GM12878 (cell line): ENCODE data around the gene EVX1. TPM values are rescaled to one million over a fixed set of nuclear protein-coding genes. Genes with fewer than 3 reads are reported as not detected.

ENCODE experiments used
- ATAC-seq: fragments of 200-7000 bp; cut with Tn5 transposase; 3 replicates; pipeline ENCODE4 v1.9.1; 2020; ENCODE audit warnings: mild to moderate bottlenecking, moderate library complexity
- BruUV-seq: library from RNA; stranded (reverse); fragments of 400-500 nt; replicated peaks from 2 replicates; lab custom pipeline; 2021; lab: Mats Ljungman, UMichigan
- CTCF ChIA-PET: fragments of 300-600 bp; sonication (Branson Sonifier 250); formaldehyde crosslinking; extraction: SDS; loops from one replicate; lab custom pipeline; 2021; ENCODE audit warnings: inconsistent platforms; lab: Yijun Ruan, JAX
- POLR2A ChIA-PET: fragments of 350-600 bp; formaldehyde crosslinking; extraction: SDS; loops from one replicate; lab custom pipeline; 2021; ENCODE audit warnings: inconsistent platforms; lab: Charles Lee
- RAD21 ChIA-PET: fragments of 300-600 bp; sonication (Branson Sonifier 250); formaldehyde crosslinking; loops from one replicate; lab custom pipeline; 2023; ENCODE audit warnings: antibody characterized with exemption; ENCODE audit not compliant: unreplicated experiment; lab: Charles Lee
- SMC1A ChIA-PET: fragments of 300-600 bp; sonication (Branson Sonifier 250); formaldehyde crosslinking; loops from one replicate; lab custom pipeline; 2023; ENCODE audit not compliant: unreplicated experiment, uncharacterized antibody; lab: Charles Lee
- DNase-seq: peaks from one replicate; pipeline ENCODE4 v3.0.0-alpha.2; 2011; ENCODE audit warnings: low read depth, low spot score
- FAIRE-seq: peaks from 3 replicates; lab custom pipeline; 2011; peaks lifted over from hg19 to GRCh38; lab: Jason Lieb, UNC
- H2AFZ ChIP-seq: 2 replicates; pipeline ENCODE4 v1.6.0; 2011; ENCODE audit warnings: low read depth, low read length, control low read depth; ENCODE audit not compliant: control insufficient read depth
- H3K27ac ChIP-seq: 2 replicates; pipeline ENCODE4 v1.5.1; 2011; ENCODE audit warnings: control low read depth; ENCODE audit not compliant: control insufficient read depth, insufficient read depth
- H3K27me3 ChIP-seq, 2 experiments: replicated peaks in 1 of 2; 2 replicates each; pipeline versions ENCODE4 v1.6.0 to v1.6.1; 2011; ENCODE audit warnings: low read length in 1 of 2; ENCODE audit not compliant: control insufficient read depth in 2 of 2, insufficient read depth in 2 of 2
- H3K36me3 ChIP-seq, 2 experiments: 2 replicates each; pipeline ENCODE4 v1.5.1; 2011; ENCODE audit warnings: low read length in 1 of 2; ENCODE audit not compliant: control insufficient read depth in 2 of 2, insufficient read depth in 2 of 2
- H3K4me1 ChIP-seq: 2 replicates; pipeline ENCODE4 v1.6.1; 2011; ENCODE audit warnings: mild to moderate bottlenecking, low read length, moderate library complexity, mixed read lengths; ENCODE audit not compliant: control insufficient read depth, insufficient read depth
- H3K4me2 ChIP-seq: 2 replicates; pipeline ENCODE4 v1.6.0; 2011; ENCODE audit warnings: control low read depth; ENCODE audit not compliant: control insufficient read depth, insufficient read depth
- H3K4me3 ChIP-seq: fragments of 200-600 bp; sonication (generic); 2 replicates; pipeline ENCODE4 v1.5.1; 2016
- H3K79me2 ChIP-seq: 2 replicates; pipeline ENCODE4 v1.6.0; 2011; ENCODE audit warnings: low read length; ENCODE audit not compliant: control insufficient read depth, insufficient read depth
- H3K9ac ChIP-seq: 2 replicates; pipeline ENCODE4 v1.8.0; 2011; ENCODE audit warnings: low read length, control low read depth, mixed read lengths; ENCODE audit not compliant: control insufficient read depth, insufficient read depth
- H3K9me3 ChIP-seq: replicated peaks from 3 replicates; pipeline ENCODE4 v1.5.1; 2011; ENCODE audit warnings: mild to moderate bottlenecking, low read length; ENCODE audit not compliant: control insufficient read depth, insufficient read depth
- H4K20me1 ChIP-seq: 2 replicates; pipeline ENCODE4 v1.6.0; 2011; ENCODE audit not compliant: control insufficient read depth, insufficient read depth
- ATF7 ChIP-seq: fragments of 450-650 bp; IDR thresholded peaks from 2 replicates; pipeline ENCODE4 v1.6.1; 2016; ENCODE audit warnings: low read depth, mild to moderate bottlenecking
- FOS ChIP-seq: IDR thresholded peaks from 3 replicates; pipeline ENCODE4 v1.6.1; 2011; ENCODE audit warnings: borderline replicate concordance; ENCODE audit not compliant: insufficient read length; ENCODE audit errors: extremely low read depth
- JUNB ChIP-seq: IDR thresholded peaks from 2 replicates; pipeline ENCODE4 v1.6.1; 2016; ENCODE audit warnings: antibody characterized with exemption, mild to moderate bottlenecking
- SUZ12 ChIP-seq: fragments of 200-600 bp; sonication (generic); IDR thresholded peaks from one replicate; pipeline ENCODE4 v1.6.1; 2018; ENCODE audit warnings: antibody characterized with exemption, mild to moderate bottlenecking; ENCODE audit not compliant: unreplicated experiment
- TCF3 ChIP-seq: IDR thresholded peaks from 2 replicates; pipeline ENCODE4 v1.6.1; 2012; ENCODE audit warnings: low read depth, mild to moderate bottlenecking, low read length, borderline replicate concordance; ENCODE audit not compliant: insufficient read depth
- YY1 ChIP-seq: IDR thresholded peaks from 2 replicates; pipeline ENCODE4 v1.6.1; 2011; ENCODE audit warnings: low read depth, mild to moderate bottlenecking, low read length
- WGBS: methylation state at CpG from one replicate; pipeline ENCODE4 v1.1.6; 2016; ENCODE audit warnings: low lambda C conversion rate; ENCODE audit not compliant: insufficient replicate concordance, insufficient coverage; ENCODE audit errors: missing lambda C conversion rate; 5-methylcytosine and 5-hydroxymethylcytosine counted together
- in situ Hi-C: fragments of 300-500 bp; cut with MboI; formaldehyde crosslinking; loops from 9 replicates; pipeline ENCODE4 v1.14.3; 2018; ENCODE audit warnings: mixed read lengths
- intact Hi-C: fragments of 100-400 bp; cut with micrococcal nuclease; formaldehyde crosslinking; loops from one replicate; pipeline ENCODE4 v1.14.2; 2022; ENCODE audit not compliant: unreplicated experiment
- polyA plus RNA-seq, 11 experiments: library from polyadenylated mRNA; depleted of rRNA in 4 of 11; unstranded in 6 of 11; stranded (reverse) in 5 of 11; fragments of >200 nt; fragmentation: Nextera tagmentation in 4 of 11; fragmentation: Illumina TruSeq in 1 of 11; extraction: Ambion mirVana in 4 of 11; extraction: Trizol in 1 of 11; gene quantifications; 1 replicate in 1 of 11; 2 replicates in 10 of 11; pipeline versions ENCODE4 v1.2.1 to v1.2.3, GENCODE V29; 2011 to 2016; ENCODE audit warnings: inconsistent platforms in 2 of 11, missing spikeins in 2 of 11, low read depth in 1 of 11
- total RNA-seq, 4 experiments: library from RNA; depleted of rRNA in 3 of 4; stranded (reverse); fragments of >200 nt in 3 of 4; fragmentation: Illumina TruSeq in 1 of 4; extraction: Trizol in 1 of 4; gene quantifications; 2 replicates each; pipeline versions ENCODE4 v1.2.1 to v1.2.3, GENCODE V29; 2013 to 2021

Gene EVX1
- total and polyA plus RNA-seq, 10 of the 15 experiments (the other 5 are each of a cell fraction or from before 2014, with no cell fraction given), result not detected

DNA sequence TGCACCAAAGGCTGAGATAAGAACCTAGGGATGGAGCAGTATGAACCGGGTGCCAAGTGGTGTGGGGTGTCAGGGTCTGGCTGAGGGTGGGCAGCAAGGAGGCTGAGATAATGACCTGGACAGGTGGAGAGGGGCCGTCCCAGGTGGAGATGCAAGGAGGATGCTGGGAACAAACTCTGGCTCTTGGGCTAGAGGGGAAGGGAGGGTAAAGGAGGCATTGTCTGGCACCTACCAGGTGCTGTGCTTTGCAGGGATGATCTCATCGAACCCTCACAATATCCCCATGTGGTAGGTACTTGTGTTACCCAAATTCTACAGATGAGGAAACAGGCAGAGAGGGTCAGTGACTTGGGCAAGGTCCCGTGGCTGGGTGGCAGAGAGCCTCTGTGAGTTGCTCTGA is 22.8 kb upstream of the EVX1 start:
- Histone ChIP-seq H3K36me3 (no peaks in the 10 kb centered on the region), H3K79me2 (no peaks in the 10 kb centered on the region), H3K27me3 (peaks cover 3 to 11% of the 10 kb centered on the region in 2 experiments), H3K4me2 (no peak overlapping the region), H4K20me1 (no peaks in the 10 kb centered on the region; the same call in 1 of the 2 replicates), H2AFZ (no peak overlapping the region), H3K4me1 (no peaks in the 10 kb centered on the region)
- intact Hi-C loops, result no loop called here
- POLR2A ChIA-PET, result no interaction called here
- RAD21 ChIA-PET, result no interaction called here
- no TSS peak for BruUV-seq
- in situ Hi-C loops, result no loop called here
- no peak for FAIRE-seq
- DNase-seq, result no peak
- 34% methylated on average over 4 of the region's 4 CpGs for WGBS
- TF ChIP-seq ATF7 (no peak), FOS (no peak), JUNB (no peak), YY1 (no peak)
- TF ChIP-seq, all 136 proteins: peak for 0
- Histone ChIP-seq H3K9ac (no peak overlapping the region), H3K27ac (no peak overlapping the region), H3K9me3 (no peaks in the 10 kb centered on the region), H3K4me3 (no peak overlapping the region)
- CTCF ChIA-PET, result no interaction called here
- SMC1A ChIA-PET, result no interaction called here
- no peak for ATAC-seq

DNA sequence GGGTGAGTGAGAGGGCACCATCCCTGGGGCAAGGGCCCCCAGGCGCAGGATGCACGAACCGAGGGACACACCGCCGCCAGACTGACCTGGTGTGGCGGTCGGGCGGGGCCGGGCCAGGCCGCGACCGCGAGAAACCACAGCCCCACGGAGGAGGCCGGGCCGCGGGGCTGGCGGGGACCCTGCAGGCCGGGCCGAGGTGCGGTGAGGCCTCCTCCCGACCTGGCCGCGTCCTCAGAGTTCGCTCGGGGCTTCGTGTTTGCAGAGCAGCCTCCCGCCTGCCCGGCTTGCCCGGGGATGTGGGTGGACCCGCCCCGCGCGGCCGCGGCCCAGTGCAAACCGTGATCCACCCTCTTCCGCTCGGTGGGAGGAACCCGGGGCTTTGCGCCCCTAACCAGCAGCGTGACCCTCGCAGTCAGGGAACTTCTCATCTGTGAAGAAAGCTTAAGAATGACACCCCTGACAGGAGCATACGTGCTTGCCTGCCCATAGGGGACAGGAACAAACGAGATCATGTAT is 22.1 kb upstream of the EVX1 start:
- Histone ChIP-seq H3K9me3 (no peaks in the 10 kb centered on the region), H2AFZ (no peak overlapping the region), H3K4me1 (no peaks in the 10 kb centered on the region), H3K36me3 (no peaks in the 10 kb centered on the region), H3K27ac (no peak overlapping the region), H3K4me2 (no peak overlapping the region), H3K27me3 (peaks cover 3 to 11% of the 10 kb centered on the region in 2 experiments), H3K79me2 (no peaks in the 10 kb centered on the region), H3K9ac (no peak overlapping the region), H3K4me3 (no peak overlapping the region), H4K20me1 (no peaks in the 10 kb centered on the region; the same call in 1 of the 2 replicates)
- BruUV-seq, result no TSS peak
- ATAC-seq (no peak), FAIRE-seq (no peak), DNase-seq (no peak)
- WGBS, result 32% methylated on average over 43 of the region's 45 CpGs
- ChIA-PET CTCF (no interaction called here), POLR2A (no interaction called here), RAD21 (no interaction called here), SMC1A (no interaction called here)
- intact Hi-C loops (no loop called here), in situ Hi-C loops (no loop called here)
- TF ChIP-seq TCF3 (no peak), SUZ12 (peak; percentile 78)
